RPMI7951 (cell line): ENCODE measurements around the gene CFAP45. TPM values are rescaled to one million over a fixed set of nuclear protein-coding genes. Genes with fewer than 3 reads are reported as not detected.

Source experiments
- DNase-seq: peaks from one replicate; pipeline ENCODE4 v3.0.0-alpha.2; 2012; ENCODE audit warnings: low read depth
- total RNA-seq: library from RNA; depleted of rRNA; stranded (reverse); fragments of >200 nt; shearing (Covaris generic); gene quantifications from 2 replicates; pipeline ENCODE4 v1.2.3, GENCODE V29; 2014

CFAP45 gene
- total RNA-seq, 1 experiment from 2014 or later, result 2.2 TPM

DNA sequence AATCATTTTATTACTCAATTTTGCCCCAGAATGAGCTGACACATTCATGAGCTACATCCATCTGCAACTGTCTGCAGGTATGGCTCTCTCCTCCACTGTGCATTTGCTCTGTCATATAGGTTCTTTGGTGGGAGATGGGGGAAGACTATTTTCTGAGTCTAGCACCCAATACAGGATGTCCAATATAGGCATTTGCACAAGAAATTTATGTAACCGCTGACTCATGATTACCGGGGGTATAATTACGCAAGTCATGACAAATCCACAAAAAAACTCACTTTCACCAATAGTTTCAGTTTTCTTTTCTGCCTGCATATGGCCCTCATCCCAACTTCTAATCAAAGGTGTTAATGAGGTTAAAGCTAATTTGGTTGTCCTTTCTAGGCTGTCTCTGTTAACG is 20.0 kb downstream of the CFAP45 start:
- peak; percentile 78 for DNase-seq

- no peak for DNase-seq
These were observed 20.8 kb downstream of the CFAP45 start for GRCh38 chr1:159879136-159879535.

GRCh38 chr1:159877695-159878444 is 22.1 kb downstream of the CFAP45 start:
- no peak for DNase-seq

DNA sequence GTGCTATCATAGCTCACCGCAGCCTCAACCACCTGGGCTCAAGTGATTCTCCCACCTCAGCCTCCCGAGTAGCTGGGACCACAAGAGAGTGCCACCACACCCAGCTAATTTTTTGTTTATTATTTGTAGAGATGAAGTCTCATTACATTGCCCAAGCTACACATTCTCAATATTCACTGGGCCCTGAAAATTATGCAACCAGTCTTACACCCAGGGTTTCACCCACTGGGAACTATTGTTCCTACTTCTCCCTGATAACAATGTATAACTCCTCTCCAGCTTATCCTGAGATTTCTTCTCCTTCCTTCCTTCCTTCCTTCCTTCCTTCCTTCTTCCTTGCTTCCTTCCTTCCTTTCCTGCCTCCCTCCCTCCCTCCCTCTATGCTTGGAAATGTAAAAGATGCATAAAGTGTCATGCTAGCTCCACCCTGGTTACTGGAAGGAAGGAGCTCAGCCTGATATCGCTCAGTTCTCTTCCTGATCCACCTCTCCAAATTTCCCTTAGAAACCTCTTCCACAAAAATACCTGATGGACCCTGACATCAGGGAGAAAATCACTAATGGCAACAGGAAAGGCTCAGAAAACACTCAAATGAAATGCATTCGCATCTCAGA is 26.3 kb downstream of the CFAP45 start:
- no peak for DNase-seq

GRCh38 chr1:159872891-159873290 is 27.1 kb downstream of the CFAP45 start:
- DNase-seq, result no peak

DNA sequence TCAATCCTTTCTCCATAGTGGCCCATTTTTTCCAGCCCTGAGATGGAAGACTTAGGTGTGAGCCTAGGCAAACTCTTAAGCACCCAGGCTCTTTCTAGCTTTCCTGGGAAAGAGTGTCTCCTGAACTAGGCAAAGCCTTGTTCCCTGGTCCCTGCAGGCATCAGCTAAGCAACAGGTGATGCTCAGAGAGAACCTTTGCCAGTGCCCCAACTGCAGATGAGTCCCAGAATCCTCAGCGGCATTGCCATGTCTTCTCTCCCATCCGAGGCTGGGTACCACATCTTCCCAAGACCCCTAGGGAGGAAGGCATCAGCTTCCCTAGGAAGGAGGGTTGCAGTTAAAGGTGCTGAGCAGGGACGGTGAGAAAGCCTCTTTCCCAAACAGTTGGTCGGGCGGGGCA is 29.3 kb downstream of the CFAP45 start:
- no peak for DNase-seq

- DNase-seq, result no peak
These were observed 30.4 kb downstream of the CFAP45 start for GRCh38 chr1:159869607-159870006.

DNA sequence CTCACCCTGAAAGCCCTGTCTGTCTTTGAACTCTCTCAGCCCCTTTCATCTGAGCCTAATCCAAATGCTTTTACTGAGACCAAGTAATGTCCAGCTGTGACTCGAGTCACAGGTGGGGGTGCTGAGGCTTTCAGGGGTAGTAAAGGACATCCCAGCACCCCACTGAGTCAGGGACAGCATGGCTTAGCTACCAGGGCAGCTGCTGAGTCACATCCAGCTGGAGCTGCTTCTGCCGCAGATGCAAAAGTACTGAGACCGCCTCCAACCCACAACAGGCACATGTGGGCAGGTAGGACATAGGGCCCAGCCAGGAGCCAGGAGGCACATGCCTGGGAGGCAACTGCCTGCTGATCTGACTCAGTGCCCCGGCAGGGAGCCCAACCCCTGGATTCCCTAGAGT is 30.8 kb downstream of the CFAP45 start:
- DNase-seq, result peak; percentile 83

GRCh38 chr1:159868766-159869165 is 31.2 kb downstream of the CFAP45 start:
- no peak for DNase-seq

DNA sequence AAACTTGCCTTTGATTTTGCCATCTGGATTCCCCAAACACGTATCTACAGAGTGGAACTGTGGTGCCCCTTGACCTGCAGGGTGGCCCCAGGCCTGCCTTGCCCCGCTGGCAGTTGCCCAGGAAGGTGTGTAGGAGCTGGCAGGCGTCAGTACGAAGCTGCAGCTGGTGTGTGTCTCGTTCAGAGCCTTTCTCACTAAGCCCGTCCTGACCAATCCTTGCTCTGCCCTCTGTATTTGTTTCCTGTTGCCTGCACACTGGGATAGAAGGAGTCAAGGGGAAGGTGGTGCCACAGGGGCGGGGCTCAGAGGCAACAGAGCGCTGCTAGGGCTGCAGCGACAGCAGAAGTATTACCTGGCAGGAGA is 32.3 kb downstream of the CFAP45 start:
- DNase-seq, result no peak

- DNase-seq, result no peak
These were observed 32.9 kb downstream of the CFAP45 start for GRCh38 chr1:159866905-159867663.

- DNase-seq, result no peak
These were observed 33.9 kb downstream of the CFAP45 start for GRCh38 chr1:159866066-159866465.

DNA sequence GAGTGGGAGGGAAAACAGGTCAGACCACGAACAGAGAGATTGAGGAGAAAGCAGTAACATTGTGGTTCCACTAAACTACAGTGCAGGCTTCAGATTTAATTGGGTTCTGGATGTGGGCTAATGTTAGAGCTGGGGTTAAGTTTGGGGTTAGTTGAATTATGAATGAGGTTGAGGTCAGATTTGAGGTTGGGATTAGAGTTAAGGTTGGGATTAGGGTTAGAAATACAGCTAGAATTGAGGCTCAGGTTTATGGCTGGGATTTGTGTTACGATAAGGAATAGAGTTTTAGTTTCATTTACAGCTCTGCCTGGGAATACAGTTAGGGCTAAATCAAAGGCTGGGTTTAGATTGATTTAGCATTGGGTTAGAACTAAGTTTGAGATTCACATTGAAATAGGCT is 35.7 kb downstream of the CFAP45 start:
- DNase-seq, result no peak

DNA sequence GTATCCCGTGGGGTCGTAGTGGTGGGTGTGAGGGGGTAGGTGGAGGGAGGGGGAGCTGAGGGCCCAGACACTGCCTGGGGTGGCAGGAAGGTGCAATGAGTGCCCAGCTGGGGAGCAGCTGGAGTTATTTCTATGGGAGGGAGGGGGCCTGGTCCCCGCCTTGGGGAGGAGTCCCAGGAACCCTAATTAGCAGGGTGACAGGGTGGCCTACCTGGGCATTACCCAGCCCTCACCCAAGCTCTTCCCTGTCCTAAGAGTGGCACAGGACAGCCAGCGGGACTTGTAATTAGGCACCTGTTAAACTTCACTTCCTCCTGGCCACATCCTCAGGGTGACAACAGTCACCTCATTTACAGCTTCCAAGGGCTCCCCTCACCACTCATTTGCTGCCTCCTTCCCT is 37.4 kb downstream of the CFAP45 start, which contains the start of gene VSIG8:
TSS of gene VSIG8 (minus strand) at position 101 of the 400 bp plus-strand sequence. CDS start 136 bp downstream, outside the sequence.
- no peak for DNase-seq

DNA sequence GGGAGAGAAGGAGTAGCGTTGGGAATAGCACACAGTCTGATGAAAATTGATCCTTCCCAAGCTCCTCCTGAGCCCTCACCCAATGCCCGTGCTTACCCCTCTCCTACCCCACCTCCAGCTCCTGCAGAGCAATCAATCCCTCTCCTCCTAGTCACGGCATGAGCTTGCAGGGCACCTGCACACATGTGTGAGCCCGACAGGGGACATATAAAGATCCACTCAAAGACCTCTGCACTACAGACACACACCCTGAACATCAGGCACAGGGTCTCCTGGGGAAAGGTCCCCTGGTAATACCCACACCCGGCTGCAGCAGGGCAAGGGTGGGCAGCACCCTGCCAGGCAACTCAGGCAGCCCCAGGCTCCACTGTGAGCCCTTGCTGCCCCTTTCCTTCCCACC is 37.9 kb downstream of the CFAP45 start:
- no peak for DNase-seq

DNA sequence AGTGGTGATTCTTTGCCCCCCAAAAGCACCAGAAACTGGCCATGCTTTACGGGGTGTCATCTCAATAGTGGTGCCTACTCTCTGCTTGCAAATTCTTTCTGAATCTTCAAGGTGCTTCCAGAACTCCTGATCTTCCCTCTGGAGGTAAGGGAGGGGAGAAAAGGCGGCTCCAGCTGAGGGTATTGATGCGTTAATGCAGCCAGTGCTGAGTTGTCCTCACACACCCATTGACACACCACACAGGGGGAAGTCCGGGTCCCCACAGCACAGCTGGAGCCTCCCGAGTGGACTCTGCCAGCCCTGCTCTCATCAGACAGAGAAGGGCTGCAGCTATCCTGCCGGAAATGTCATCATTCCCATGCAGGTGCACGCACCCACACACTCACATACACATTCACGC is 38.7 kb downstream of the CFAP45 start:
- DNase-seq, result no peak

- peak; percentile 36 for DNase-seq
These were observed 39.5 kb downstream of the CFAP45 start for GRCh38 chr1:159860456-159860855.

DNA sequence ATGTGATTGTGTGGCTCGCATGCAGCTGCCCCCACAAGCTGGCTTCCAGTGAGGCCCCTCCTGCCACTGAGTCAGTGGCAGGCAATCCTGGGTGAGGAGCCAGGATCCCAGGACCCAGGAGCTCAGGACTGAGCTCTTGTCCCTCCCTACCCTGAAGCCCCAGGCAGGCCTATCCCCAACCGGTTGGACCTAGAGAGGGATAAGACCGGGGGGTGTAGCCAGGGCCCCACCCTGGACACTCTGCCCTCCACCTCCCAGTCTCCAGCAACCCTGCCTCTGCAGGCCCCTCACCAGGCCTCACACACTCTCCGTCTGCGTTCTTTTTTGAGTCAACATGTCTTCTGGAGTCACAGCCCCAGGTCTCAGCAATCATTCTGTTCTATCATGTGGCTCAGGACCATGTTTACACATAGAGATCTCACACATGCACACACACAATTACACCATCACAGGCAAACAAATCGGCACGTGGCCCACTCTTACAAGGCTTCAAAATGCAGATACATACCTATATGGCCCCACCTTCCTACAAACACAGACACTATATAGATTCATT is 40.1 kb downstream of the CFAP45 start:
- DNase-seq, result no peak

GRCh38 chr1:159857889-159858288 is 42.1 kb downstream of the CFAP45 start:
- no peak for DNase-seq

DNA sequence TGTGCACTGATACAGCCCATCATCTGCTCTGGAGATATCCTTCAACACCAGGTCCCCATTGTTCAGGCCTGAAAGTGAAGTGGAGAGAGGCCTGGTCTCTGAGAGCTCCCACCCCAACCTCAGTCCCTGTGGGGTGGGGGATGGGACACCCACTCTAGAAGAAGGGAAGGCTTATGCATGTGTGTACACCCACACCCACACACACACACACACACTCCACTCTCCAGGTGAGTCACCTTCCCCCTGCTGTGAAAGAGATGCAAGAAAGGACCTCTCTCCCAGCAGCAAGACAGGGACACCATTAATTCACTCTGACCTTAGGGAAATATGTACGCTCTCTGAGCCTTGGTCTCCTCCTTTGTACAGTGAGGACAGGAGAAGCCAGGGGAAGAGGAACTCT is 43.4 kb downstream of the CFAP45 start:
- DNase-seq, result no peak

GRCh38 chr1:159855709-159856108 is 44.3 kb downstream of the CFAP45 start:
- DNase-seq, result no peak

DNA sequence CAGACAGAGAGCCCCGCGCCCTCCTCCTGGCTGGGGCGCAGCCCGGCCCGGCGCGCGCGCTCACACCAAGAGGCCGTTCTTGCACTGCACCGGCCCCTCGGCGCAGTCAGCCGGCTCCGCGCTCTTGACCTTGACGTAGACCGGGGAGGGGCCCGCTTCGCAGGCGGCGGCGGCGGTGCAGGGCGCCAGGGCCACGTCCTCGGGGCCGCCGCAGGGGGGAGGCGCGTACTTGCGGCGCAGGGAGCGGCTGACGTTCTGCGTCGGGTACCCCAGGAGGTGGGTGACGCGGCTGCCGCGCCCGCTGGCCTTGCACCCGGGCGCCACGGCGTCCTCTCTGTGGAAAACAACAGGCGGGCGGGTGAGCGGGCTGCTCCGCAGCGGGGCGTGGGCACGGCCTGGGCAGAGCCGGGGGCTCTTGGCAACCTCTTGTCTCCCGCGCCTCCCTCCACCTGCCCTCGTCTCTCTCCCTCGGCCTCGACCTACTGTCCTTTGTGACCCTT is 45.2 kb downstream of the CFAP45 start:
- peak; percentile 87 for DNase-seq
